GM06990 (cell line): ENCODE data around the gene TRIM15.

Experiments
- DNase-seq: peaks from one replicate; pipeline ENCODE4 v3.0.0-alpha.2; 2011; ENCODE audit not compliant: insufficient read length; ENCODE audit errors: extremely low read depth
- H3K27me3 ChIP-seq: replicated peaks from 2 replicates; pipeline ENCODE4 v1.6.0; 2011; ENCODE audit warnings: low read length; ENCODE audit not compliant: control insufficient read depth, insufficient read depth
- H3K36me3 ChIP-seq: 2 replicates; pipeline ENCODE4 v1.5.1; 2011; ENCODE audit warnings: low read length; ENCODE audit not compliant: control insufficient read depth, insufficient read depth
- H3K4me3 ChIP-seq: replicated peaks from 2 replicates; pipeline ENCODE4 v1.5.1; 2011; ENCODE audit warnings: low read depth, mild to moderate bottlenecking, control low read depth, low read length
- CTCF ChIP-seq: IDR thresholded peaks from 2 replicates; pipeline ENCODE4 v1.5.1; 2011; ENCODE audit warnings: low read length, control low read depth, mild to moderate bottlenecking, inconsistent platforms; ENCODE audit not compliant: insufficient read depth, poor library complexity, severe bottlenecking

The TRIM15 gene

GRCh38 chr6:30211306-30211705, 48.0 kb downstream of the TRIM15 start:
- no peak for DNase-seq
- no peaks in the 10 kb centered on the region; the same call in 1 of the 2 replicates for H3K36me3 ChIP-seq
- H3K4me3 ChIP-seq = peak overlapping the region; percentile 95
- no peak for TF ChIP-seq CTCF
- no peaks in the 10 kb centered on the region for H3K27me3 ChIP-seq

GRCh38 chr6:30211899-30212298, 48.6 kb downstream of the TRIM15 start:
- TF ChIP-seq CTCF = no peak
- H3K27me3 ChIP-seq = no peaks in the 10 kb centered on the region
- peak overlapping the region; percentile 95 for H3K4me3 ChIP-seq
- DNase-seq = no peak
- no peaks in the 10 kb centered on the region; the same call in 1 of the 2 replicates for H3K36me3 ChIP-seq

GRCh38 chr6:30212865-30213666, 49.7 kb downstream of the TRIM15 start, which contains the start of gene TRIM26:
Gene TRIM26 (minus strand): TSS chr6:30213406. CDS start chr6:30199103, 14,303 bp downstream.
- peak; percentile 96 for DNase-seq

GRCh38 chr6:30213667-30213956, 50.3 kb downstream of the TRIM15 start:
- Histone ChIP-seq H3K36me3 (no peaks in the 10 kb centered on the region), H3K4me3 (peak overlapping the region; percentile 83), H3K27me3 (no peaks in the 10 kb centered on the region)
- no peak for TF ChIP-seq CTCF
- no peak for DNase-seq

More at GRCh38 chr6:30212865-30213666, 49.7 kb downstream of the TRIM15 start, which contains the start of gene TRIM26:
- Histone ChIP-seq H3K4me3 (peak within 1 kb of the TSS; percentile 95), H3K27me3 (no peaks in the 10 kb centered on the region), H3K36me3 (no peaks in the 10 kb centered on the region)
- no peak for TF ChIP-seq CTCF

- Histone ChIP-seq H3K36me3 (no peaks in the 10 kb centered on the region), H3K27me3 (no peaks in the 10 kb centered on the region), H3K4me3 (peak overlapping the region; percentile 83)
- no peak for TF ChIP-seq CTCF
- DNase-seq = peak; percentile 89
Measured at GRCh38 chr6:30213957-30214656, 50.8 kb downstream of the TRIM15 start.
